Stimulated activated CD4-positive, alpha-beta T cell treated with anti-CD3 and anti-CD28 coated beads, Interleukin-15, amount 100 ng/mL, for 24 hours (primary cell): ENCODE results near the gene MALT1.
"Not testable (repeated sequence)": the region's sequence is repeated elsewhere in the genome, so short reads cannot be mapped to it uniquely, and the experiment has no call there.

Experiments used
- DNase-seq: peaks from one replicate; pipeline ENCODE4 v3.0.0-alpha.2; 2020

MALT1 gene

DNA sequence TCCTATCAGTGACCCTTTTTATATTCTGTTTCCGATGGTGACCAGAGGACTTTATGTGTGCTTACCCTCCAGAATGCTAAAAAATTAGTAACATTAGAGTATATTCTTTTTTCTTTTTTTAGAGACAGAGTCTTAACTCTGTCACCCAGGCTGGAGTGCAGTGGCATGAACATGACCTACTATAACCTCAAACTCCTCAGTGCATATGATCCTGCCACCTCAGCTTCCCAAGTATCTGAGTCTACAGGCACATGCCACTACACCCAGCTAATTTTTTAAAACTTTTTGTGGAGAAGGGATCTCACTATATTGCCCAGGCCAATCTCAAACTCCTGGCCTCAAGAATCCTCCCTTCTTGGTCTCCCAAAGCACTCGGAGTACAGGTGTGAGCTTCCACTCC, 74.6 kb downstream of the MALT1 start:
- no peak for DNase-seq

DNA sequence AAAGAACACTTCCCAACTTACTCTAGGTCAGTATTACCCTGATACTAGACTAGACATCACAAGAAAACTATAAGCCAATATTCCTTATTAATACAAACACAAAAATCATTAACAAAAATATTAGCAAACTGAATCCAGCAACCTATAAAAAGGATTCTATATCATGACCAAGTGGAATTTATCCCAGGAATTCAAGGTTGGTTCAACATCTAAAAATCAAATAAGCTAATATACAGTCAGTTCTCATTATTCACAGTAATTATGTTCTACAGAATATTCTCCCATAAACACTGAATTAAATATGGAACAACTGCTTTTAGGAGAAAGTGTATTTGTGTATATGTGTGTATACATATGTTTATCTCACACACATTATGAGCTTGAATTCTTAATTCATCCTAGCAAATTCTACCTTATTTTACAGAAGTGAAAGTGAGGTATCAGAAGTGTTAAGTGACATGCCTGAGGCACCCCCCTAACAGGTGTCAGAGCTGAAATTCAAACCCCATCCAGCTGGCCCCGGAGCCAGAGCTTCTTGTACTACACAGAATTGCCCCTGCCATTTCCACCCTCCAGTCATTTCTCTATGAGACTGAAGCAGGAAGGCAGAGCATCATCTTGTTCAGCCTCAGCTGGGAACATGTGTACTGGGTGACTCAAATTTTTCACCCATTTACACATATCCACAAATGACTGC, 77.8 kb downstream of the MALT1 start:
- no peak for DNase-seq

DNA sequence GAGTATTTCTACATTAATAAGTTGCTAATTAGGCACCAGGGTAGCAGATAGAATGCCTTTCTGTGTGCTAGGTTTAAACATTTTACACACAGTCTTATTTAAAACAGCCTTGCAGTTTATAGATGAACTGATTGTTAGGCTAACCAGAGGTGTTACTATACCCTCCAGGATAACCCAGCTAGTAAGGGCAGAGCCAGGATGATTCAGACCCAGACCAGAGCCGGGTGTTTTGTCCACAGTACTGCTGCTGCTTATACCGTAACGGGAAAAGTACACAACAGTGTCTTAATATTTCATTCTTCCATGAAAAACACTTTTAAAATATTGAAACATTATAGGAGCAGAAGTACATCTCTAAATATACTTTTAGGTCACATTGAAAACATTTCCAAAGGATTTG, 82.7 kb downstream of the MALT1 start:
- DNase-seq: no peak

DNA sequence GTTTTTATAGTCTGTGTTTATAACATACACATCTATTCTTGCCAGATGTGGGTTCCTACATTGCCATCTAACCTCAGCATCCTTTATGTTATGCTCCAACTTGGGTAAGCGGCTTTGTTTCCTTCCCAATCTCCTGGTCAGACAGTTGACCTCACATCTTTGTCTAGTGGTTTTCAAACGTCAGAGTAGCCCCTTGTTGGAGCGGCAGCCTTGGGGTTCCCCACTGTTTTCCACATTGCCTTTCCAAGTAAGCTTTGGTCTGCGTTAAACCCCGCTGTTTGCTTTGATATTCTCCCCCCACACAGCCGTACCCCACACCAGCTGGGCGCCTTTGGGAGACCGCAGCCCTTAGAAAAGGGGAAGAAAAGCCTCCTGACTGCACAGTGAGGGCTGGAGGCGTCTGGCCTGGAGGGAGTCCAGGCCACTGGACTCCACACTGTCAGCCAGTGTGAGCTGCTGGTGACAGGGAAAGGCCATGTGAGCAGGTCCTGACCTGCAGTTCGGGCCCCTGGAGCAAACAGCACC, 83.3 kb downstream of the MALT1 start:
- no peak for DNase-seq

DNA sequence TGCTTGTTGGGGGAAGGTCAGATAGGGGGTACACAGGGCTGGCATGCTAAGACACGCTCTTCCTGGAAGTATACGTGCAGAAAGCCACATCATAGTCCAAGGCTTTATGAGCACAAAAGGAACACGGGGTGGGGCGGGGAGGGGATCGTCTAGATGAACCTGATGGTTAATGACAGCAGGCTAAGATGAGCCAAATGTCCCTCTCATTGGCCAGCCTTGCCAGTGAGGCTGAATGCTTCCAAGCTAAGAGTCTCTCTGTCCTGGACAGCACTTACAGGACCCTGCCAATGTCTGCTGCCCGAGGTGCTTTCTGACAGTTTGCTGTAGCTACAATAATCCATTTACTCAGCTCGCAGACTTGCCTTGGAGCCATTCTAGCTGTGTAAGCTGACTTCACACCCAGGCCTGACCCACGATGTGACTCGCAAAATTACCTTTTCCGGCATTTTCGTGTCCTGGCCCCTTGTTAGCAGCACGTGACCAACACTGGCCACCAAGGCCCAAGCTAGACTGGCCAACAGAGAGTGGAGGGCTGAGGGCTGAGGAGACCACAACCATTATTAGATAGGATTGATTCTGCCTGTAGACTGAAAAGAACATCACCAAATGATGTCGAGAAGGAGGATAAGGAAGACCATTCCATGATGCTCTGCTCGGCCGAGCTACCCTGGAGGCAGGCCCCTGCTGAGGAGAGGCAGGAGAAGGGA, 84.2 kb downstream of the MALT1 start:
- DNase-seq: peak; percentile 31

DNA sequence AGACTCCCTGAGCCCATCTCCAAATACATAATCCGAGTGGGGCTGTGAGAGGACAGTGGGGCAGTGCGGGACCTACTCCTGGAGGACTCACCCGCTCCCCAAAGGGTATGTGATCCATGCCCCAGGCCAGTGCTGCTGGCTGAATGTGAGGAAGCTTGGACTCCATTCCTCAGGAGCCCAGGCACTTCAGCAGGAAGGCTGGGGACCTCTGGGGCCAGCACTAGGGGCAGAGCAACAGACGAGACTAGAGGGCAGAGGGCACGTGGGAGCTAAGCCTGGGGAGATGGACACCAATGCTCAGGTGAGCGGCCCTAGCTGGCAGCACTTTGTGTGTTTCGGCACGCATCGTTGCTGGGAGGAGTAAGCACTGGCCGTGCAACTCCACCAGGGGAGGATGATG, 84.9 kb downstream of the MALT1 start:
- no peak for DNase-seq

DNA sequence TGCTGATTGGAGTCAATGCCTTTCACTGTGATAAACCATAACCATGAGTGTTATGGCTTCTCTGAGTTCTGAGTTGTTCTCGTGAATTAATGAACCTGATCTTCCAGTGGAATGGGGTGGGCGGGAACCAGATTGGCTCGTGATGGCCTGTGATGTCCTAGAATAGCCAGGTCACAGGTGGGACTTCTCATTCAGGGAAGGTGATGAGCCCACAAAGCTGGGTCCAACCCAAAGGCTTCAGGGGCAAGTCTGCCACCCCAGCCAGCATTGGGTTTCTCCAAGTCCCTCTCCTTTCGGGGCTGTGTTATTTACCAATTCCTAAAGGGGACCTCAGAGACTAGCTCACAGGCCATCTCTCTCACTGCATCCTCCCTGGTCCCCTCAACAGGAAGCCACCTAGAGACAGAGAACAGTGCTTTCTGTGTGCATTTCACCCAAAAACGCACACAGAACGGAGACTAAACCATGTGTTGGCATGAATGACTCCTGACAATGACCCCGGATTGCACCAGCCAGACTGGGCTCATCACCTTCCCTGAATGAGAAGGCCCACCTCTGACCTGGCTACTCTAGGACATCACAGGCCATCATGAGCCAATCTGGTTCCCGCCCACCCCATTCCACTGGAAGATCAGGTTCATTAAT, 85.5 kb downstream of the MALT1 start:
- no peak for DNase-seq

DNA sequence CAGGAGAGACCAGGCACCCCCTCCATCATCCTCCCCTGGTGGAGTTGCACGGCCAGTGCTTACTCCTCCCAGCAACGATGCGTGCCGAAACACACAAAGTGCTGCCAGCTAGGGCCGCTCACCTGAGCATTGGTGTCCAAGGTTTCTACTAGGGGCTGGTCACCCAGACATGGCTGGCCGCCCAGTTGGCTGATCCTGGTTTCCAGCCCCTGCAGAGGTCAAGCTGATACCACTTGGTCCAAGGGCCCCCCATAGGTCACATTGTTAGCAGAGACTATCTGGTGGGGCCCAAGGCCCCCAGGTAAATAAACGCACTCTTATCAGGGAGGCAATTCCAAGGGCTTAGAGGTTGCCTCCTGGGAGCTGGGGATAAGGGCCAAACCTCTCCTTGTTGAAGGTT, 86.1 kb downstream of the MALT1 start:
- DNase-seq: not testable (repeated sequence)

DNA sequence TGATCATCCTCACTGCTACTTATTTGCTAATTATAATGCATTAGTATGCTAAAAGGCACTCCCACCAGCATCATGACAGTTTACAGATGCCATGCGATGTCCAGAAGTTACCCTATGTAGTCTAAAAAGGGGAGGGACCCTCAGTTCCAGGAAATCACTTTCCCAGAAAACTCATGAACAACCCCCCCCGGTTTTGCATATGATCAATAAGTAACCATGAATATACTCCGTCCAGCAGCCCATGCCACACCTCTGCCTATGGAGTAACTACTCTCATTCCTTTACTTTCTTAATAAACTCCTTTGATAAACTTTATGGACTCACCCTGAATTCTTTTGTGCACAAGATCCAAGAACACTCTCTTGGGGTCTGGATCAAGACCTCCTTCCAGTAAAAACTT, 86.8 kb downstream of the MALT1 start:
- DNase-seq: no peak

DNA sequence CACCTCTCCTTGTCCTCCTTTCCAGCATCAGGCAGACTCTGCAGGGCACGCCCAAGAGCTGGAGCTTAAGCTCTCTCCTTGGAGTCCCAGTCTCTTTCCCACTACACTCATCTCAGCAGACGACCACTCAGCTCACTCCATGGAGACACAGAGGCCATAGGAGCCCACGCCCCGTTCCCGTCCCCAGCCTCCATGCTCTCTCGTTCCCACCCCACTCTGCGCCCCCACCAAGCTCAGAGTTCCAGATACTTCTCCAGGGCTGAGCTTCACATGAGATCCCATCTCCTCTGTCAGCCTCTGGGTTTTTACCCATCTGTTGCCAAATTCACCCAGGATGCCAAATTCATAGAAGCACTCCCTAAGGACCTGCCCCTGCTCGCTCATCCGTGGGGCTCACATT, 87.3 kb downstream of the MALT1 start:
- no peak for DNase-seq

DNA sequence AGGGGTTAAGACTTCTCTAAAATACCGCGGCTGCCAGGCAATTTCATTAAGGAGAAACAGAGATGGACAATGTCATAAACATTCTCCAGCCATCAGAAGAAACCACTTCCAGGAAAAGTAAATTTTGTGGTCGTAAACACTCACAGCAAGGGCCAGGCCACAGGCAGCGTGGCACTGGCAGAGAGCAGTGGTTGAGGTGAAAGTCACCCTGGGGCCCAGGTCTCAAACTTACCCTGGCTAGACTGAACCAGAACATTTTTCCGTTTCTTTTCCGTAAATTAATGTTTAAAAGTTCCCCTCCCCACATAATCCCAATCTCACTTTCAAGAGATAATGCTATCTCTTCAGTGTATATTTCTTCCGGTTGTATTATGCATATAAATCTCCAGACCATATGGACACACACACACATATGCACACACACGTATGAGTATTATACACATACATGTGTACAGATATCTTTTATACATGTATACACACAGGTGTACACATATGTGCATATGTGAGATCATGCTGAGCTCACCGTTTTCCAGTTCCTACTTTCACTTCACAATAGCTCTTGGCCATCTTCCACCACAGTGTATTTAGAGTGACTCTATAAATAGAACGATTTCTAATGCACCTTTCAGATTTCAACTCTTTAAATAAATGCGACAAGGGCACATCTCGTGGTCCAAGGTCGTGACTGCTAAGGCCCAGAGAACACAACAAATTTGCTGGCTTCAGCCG, 90.1 kb downstream of the MALT1 start:
- no peak for DNase-seq

DNA sequence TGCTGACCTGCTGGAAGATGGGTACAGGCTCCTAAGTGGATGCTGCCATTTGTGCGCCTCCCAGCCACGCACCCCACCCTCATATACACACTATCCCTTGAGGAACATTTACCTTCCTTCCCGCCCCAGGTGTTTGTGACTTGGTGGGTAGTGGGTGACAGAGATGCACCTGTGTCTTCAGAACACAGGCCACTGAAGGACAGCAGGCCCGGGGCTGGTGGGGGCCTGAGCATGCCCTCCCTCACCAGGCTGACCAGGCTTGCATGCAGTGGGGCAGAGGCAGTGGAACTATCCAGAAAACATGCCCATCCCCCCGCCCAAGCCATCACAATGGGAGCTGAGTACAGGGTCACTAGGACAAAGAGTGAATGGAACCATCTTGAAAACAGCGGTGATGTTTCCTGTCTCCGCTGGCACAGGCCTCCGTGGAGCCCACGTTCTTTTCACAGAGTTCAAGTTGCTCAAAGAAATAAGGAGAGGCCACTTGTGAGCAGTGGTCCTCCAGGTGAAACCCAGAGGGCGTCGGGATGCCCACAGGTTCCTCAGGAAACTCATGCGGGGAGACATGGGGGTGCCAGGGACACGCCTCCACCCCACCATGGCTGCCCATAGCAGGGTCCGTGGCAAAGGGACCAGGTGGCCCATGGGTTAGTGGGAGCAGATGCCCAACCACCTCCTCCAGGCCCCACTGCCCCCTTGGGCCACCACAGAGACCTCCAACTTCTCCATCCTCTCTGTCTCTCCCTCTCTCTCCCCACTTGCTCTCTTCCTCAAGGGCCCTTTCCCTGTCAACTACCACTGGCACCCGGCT, 90.9 kb downstream of the MALT1 start:
- no peak for DNase-seq

DNA sequence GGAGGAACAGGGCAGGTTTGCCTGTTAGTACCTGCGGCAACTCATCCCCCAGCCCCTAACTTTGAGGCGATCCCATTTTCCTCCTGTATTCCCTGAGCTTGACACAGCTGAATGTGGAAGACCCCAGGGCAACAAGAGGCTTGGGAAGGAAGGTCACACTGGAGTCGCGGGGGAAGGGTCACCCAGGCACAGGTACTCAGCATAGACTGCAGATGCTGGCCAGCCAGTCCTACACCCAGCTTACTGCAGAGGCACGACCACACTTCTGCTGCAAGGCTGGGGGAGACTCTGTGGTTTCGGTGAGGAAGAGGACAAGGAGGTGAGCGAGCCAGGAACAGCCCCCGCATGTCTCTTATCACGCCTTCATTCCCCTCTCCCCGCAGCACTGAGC, 91.5 kb downstream of the MALT1 start:
- no peak for DNase-seq

DNA sequence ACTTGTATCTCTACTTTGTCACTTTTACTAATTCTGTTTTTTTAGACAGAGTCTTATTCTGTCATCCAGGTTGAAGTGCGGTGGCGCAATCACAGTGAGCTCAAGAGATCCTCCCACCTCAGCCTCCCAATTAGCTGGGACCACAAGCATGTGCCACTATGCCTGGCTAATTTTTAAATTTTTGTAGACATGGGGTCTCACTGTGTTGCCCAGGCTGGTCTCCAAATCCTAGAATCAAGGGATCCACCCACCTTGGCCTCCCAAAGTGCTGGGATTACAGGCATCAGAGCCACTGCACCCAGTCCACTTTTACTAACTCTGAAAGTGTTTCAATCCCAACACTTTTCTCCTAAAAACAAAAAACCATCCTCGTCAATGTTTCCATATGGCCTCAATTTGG, 94.9 kb downstream of the MALT1 start:
- no peak for DNase-seq

DNA sequence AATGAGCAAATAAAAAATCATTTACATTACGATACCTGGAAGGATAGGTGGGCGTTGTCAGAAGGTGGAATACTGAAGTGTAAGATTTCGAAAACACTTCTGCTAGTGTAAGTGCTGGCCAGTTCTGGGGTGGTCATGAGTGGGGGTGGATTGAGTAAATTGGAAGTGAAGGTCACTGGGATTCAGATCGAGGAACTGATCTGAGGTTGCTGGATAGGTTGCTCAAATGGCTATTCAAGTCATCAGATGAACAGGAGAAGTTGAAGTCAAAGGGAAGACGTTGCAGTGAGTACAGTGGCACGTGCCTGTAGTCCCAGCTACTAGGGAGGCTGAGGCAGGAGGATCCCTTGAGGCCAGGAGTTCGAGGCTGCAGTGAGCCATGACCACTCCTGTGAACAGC, 95.7 kb downstream of the MALT1 start:
- DNase-seq: no peak

DNA sequence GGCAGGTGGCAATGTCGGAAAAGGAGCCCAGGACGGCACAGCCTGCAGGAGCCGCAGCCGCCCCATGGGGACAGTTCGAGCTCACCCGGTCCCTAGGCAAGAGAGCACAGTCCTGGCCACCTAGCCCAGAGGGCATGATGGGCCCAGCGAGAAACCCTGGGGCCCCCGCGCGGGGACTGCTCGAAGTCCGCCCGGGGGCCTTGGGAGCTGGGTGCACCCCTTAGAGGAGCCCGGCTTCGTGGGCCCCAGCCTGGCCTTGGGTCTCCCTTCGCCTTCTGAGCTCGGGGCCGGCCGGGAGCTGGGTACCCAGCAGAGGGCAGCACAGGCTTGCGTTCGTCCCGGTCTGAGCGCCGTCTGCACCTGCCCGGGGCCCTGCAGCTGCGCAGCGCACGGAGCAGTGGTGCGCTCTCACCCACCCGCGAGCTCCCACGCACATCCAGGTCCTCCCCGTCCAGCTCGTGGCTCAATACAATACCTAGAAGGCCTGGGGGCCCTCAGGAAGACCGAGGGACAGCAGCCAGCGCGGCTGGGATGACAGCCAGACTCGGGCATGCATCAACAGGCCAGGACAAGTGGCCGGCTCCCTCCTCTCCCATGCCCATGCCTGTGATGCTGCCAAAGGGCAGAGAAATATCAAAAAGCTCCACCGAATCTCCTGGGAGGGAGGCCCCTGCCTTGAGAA, 97.2 kb downstream of the MALT1 start:
- DNase-seq: peak; percentile 85

DNA sequence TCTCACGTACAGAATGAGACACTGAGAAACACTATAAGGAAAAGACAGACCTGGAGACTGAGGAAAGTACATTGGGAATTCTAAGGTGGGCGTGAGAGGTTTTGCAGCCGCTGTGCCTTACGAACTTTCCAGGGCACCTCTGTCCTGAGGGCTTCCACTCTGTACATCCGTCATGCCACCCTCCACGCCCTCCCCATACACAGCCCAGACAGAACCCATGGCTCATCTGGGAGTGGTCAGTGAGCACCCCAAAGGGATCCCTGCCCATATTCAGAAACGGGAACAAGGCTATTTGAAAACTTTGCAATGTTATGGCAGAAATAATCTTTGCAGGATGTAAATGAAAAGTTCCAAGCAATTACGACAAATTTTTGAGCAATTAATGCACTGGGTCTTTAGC, 98.1 kb downstream of the MALT1 start:
- no peak for DNase-seq

DNA sequence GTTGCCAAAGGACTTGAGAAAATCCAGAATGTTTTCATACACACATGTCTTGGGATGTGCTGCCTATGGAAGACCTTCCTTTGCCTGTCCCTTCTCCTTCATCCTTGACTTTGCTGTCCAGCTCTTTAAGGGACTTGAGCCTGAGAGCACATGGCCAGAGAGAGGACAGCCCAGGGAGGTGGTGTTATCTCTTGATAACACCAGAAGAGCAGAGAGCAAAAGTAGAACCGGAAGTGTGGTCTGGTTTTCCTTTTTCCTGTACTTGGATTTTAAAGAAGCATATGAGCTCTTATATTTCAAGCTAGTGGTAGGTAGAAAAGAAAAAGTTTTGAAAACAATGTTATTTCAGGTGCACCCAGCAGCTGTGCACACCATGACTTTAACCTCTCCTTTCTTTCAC, 99.3 kb downstream of the MALT1 start:
- no peak for DNase-seq

DNA sequence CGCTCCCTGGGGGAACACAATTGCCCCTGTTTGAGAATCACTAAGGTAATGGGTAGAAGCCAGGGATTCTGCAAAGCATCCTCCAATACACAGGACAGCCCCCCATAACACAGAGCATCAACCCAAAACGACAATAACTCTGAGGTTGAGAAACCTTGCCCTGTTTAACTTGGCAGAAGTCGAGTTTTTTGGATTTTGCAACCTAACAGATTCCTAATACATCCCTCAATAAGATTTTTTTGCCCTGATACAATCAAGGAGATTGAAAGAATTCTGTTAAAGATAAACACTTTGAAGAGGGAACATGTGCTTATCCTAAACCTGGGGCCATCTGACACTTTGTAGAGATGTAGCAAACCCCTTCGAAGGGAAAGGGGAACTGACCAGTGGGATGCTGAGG, 100.9 kb downstream of the MALT1 start:
- no peak for DNase-seq

DNA sequence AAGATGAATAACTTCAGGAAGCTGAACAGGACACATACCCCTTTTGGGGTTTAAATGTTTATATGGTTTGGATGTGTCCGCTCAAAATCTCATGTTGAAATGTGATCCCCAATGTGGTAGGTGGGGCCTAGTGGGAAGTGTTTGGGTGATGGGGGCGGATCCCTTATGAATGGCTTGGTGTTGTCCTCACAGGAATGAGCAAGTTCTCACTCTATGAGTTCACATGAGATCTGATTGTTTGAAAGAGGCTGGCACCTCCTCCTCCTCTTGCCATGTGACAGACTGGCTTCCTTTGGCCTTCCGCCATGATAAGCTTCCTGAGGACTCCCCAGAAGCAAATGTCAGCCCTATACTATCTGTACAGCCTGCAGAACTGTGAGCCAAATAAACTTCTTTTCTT, 104.8 kb downstream of the MALT1 start:
- DNase-seq: no peak

DNA sequence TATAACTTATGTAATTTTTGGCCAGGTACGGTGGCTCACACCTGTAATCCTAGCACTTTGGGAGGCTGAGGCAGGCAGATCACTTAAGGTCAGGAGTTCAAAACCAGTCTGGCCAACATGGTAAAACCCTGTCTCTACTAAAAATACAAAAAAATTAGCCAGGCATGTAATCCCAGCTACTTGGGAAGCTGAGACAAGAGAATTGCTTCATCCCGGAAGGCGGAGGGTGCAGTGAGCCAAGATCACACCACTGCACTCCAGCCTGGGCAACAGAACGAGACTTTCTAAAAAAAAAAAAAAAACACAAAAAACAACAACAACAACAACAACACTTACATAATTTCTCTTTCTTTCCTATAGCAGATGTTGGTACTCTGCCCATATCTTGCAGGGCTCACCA, 105.3 kb downstream of the MALT1 start:
- not testable (repeated sequence) for DNase-seq

DNA sequence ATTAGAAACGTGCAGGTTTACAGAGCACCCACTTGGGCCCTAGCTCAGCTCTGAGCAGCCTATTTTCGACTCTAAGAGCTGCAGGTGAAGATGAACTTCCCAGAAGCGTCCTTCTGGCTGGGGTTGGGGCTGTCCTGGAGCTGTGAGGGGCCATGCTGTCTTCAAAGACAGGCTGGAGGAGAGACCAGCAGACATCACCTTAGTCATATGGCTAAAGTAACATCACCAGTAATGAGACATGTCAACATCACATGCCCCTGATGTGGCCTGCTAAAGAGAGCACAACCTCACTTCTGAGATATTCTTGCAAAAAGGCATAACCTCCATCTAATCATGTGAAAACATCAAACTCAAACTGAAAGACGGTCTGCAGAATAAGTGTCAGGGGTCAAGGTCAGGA, 106.2 kb downstream of the MALT1 start:
- no peak for DNase-seq
